UCSD-AML1 (cell line): ENCODE data around the gene TTLL8.

ENCODE experiments used
- DNase-seq: peaks from one replicate; lab custom pipeline; 2025; ENCODE audit not compliant: unreplicated experiment; lab: John Stamatoyannopoulos, UW

TTLL8 gene

DNA sequence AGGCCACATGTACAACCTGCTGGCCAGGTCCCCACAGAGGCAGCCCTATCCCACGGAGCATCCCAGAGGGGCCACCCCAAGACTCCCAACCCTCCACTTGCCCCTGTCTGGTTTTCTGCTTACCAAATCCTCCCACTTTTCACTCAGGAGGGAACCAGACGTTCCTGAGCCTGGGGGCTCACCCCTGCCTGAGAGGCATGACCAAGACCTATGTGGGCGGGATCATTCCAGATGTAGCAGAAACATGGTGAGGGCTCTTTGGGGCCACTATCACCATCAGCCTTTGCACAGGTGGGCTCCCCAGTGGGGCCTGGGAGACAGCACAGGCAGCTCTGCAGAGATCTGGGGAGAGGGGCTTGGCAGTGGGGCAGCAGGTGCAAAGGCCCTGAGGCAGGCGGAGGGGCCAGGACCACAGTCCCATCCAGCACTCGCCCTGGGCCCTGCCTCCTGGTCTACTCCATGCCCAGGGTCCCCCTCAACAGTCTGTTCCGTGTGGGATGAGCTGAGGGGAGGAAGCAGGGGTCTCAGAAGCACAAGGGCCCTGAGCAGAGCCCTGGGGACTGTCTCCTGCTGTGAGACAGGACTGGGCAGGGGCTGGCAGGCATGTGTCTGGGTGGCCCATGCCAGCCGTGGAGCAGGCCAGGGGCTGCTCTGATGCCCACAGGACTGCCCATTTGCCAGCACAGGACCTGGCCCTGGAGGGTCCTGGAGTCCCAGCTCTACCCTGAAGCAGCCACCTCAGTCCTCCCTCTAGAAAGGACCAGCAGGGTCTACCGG lies 88.2 kb downstream of the TTLL8 start:
- no peak for DNase-seq

- DNase-seq = no peak
Measured at GRCh38 chr22:49968831-49969661, 89.1 kb downstream of the TTLL8 start.
